HG03354 (cell line): ENCODE measurements around the gene OVOL2.
"Not testable (repeated sequence)": the region's sequence is repeated elsewhere in the genome, so short reads cannot be mapped to it uniquely, and the experiment has no call there.

Experiments used
- ATAC-seq: cut with Tn5 transposase; IDR thresholded peaks from one replicate; pipeline ENCODE4 v1.9.1; 2021; ENCODE audit warnings: mild to moderate bottlenecking; ENCODE audit not compliant: unreplicated experiment, poor library complexity, severe bottlenecking

The OVOL2 gene

DNA sequence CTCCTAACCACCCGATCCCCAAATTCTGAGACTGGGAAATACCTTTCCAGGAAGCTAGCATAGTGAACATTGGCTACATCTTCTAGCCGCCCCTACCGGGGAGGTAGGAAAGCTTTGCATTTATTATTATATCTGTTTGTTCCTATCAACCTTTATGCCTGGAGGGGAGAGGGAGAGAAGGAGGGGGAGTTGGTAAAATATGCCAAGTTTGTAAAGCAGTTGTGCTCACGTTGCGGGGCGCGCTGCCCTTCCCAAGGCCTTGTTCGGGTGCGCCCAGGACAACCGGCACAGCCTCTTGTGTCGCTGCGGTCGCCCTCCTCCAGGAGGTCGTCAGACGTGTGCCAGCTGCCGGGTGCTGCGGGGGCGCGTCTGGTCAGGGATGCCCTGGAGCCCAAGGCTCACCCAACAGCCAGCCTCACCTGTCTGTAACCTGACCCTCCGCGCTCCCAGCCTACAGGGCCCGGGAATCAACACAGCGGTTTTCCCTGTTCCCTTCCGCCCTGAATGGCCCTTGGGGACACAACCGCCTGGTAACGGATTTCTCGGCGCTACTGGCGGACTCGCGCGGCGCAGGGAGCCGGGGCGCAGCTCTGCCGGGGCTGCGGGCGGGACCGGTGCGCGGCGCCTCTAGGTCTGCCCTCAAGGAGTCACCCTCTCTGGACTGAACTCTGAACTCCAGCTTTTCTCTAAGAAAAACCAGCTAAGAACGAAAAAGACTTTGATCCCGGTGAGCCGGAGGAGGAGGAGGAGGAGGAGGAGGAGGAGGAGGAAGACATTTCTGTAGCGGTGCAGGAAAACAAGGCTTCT is 1.1 kb upstream of the OVOL2 start:
- no peak for ATAC-seq

DNA sequence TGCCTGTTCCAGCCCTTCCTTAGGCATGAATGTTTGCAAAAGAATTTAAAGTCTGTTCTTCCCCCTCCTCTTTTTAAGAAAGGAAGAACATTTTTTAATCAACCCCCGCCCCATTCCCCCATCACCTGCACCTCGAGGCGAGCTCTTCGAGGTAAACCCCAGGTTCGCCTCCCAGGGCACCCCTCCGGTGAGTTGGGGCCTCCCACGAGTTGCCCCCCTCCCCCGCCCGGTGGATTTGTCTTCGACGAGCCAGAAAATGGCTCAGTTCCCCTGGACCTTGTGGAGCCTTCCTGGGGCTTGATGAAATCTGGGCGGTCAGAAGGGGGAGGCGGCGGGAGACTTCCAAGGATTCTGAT is 256 bp upstream of the OVOL2 start:
- ATAC-seq: no peak

DNA sequence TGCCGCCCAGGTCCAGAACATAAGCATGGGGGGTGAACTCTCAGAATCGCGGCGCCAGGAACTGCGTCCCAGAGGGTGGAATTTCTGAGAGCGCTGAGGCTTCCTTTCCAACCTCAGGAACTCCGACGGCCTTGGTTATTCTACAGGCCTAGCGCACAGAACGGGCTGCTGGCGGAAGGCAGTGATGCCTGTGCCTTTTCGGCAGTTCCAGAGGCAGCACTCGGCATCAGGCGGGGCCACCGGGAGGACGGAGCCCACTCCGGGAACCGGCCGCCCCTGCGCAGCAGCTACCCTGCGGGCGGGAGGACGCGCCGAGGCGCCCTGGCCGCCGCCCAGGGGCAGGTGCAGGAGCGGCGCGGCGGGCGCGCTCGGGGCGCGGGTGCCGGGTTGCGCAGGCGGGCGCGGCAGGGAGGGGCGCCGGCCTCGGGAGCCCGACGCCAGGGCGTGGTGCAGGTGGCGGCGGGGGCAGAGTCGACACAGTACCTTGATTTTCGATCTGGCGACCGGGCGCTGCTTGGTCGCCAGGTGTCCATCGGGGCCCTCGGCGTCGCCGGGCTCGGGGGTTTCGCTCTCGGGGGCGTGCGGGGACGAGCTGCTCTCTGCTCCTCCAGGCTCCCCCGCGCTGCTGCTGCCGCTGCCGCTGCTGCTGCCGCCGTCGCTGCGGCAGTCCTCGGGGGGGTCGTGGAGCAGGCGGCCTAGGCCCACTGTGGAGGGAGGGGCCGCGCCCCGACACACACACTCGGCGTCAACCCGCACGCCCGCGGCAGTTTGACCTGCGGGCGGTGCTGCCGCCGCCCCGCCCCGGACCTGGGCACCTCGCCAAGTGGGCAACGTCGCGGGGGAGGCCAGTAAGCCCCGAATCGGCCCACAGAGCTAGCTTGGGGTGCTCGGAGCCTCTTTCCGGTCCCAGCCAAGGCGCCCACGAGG is 1.3 kb downstream of the OVOL2 start:
- no peak for ATAC-seq

DNA sequence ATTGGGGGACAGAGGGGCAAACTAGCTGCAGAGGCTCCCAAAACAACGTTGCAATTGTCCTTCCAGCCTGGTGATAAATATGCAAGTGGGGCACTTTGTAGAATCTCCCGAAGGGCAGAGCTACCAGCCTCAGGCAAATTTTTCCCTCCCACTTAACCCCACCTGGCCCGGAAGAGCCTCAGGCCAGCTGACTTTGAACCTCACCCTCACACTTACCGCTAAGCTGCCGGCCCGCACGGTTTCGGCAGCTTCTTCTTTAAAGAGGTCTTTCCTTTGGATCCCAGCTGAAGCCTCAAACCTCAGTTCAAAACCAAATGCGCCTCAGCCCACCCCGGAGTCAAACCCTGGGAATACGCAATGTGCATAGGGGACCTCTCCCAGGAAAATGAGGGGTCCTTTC is 2.5 kb downstream of the OVOL2 start:
- ATAC-seq: no peak

DNA sequence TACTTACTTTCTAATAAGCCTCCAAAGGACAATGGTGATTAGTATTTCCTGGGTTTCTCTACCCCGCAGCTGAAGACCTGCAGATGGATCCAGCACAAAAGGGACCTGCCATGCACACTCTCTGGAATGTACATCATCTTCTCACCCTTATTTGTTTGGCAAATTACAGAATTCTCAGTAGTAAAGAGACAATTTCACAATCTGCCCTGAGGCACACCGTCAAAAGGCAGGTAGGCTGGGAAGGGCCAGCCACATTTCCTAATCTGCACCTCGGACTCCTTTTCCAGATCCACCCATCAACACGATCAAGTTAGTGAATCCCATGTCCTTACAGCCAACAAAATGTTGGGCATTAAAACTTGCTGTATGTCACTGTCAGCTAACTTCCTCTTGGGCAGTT is 4.9 kb downstream of the OVOL2 start:
- no peak for ATAC-seq

DNA sequence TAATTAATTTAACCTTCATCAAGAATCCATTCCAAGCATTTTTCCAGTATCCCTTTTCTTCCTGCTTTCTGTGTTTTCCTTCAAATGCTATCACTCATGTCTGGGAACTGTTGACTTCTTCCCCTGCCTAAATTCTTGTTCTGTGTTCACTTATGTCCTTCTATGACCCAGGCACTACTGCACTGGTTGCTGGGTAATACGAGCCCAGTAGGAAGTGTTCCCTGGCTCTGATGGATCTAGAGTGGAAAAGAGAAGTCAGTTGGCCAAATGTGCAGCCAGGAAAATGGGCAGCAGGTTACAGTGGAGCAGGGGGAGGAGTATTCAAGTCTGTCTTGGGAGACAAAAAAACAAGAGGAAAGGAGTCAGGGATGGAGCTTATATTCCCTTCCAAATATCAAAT is 7.1 kb downstream of the OVOL2 start:
- no peak for ATAC-seq

DNA sequence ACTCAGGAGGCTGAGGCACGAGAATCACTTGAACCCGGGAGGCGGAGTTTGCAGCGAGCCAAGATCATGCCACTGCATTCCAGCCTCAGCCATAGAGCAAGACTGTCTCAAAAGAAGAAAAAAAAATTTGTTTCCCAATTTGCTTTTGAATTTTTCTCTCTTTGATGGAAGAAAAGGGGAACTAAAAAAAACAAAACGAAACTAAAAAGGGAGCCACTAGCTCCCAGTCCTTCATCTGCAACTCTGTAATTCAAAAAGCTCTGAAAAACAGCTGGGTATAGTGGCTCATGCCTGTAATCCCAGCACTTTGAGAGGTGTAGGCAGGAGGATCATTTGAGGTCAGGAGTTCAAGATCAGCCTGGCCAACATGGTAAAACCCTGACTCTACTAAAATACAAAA is 9.5 kb downstream of the OVOL2 start:
- no peak for ATAC-seq

DNA sequence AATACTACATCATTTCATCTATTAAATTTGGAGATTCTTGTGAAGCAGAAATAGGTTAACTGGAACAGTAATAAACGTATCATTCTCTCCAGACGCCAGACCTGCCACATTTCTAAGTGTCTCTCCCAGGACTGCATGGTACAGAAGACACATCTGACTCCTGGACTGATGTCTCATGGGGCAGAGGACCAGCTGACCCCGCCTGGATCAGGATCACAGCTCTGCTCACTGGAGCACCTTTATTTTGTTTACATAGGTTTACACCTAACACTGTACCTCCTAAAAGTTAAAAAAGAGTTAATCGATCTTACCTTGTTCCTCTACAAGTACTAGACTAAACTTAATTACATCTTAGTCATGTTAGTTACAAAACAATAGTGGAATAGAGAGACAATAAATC is 11.2 kb downstream of the OVOL2 start:
- no peak for ATAC-seq

DNA sequence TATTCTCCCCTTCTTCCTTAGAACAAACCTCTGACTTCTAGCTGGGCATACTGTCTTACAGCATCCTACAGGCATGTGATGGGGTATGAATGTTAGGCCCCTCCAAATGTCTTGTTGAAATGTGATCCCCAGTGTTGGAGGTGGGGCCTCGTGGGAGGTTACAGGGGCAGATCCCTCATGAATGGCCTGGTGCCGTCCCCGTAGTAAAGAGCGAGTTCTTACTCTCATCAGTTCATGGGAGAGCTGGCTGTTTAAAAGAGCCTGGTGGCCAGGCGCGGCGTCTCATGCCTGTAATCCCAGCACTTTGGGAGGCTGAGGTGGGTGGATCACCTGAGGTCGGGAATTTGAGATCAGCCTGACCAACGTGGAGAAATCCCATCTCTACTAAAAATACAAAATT is 15.5 kb downstream of the OVOL2 start:
- ATAC-seq: no peak

DNA sequence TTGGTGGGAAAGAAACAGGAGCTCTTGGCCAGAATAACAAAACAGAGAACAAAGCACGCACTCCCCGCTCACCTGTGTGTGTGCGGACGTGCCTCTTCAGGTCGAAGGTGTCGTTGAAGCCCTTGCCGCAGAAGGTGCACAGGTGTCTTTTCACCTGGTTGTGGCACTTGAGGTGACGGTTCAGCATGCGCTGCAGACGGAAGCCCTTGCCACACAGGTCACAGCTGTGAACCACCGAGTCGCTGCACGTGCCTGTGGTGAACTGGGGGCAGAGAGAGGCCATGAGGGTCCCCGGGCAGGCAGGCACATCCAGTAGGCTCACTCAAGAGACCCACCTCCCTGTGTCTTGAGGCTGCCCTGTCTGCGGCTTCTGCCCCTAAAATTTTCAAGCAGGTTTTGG is 16.3 kb downstream of the OVOL2 start:
- no peak for ATAC-seq

DNA sequence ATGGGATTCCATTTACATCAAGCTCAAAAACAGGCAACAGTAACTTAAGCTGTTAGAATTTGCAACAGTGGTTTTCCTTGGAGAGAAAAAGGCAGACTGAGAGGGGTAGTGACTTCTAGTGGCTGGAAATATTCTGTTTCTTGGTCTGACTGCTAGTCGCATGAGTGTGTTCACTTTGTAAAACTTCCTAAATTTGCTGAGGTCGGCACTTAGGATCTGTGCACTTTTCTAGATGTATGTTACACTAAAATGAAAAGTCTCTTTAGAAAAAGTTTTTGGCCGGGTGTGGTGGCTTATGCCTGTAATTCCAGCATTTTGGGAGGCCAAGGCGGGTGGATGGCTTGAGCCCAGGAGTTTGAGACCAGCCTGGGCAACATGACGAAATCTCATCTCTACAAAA is 18.7 kb downstream of the OVOL2 start:
- no peak for ATAC-seq

DNA sequence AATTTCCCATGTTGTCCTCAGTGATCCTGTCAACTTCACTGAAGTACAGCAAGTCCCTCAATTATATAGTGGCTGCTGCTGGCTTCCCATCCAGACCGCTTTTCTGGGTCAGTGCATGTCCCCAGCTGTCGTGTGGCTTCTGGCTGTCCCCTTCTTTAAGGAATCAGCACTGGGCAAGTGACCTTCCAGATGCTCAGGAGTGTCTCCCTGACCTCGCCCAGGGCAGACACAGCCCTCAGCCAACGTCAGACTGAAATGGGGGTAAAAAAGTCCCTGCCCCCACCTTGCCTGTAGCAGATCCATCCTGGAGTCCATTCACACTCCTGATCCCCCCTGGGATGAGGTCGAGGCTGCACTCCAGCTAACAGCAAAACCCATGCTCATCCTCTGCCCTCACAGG is 23.7 kb downstream of the OVOL2 start:
- no peak for ATAC-seq

DNA sequence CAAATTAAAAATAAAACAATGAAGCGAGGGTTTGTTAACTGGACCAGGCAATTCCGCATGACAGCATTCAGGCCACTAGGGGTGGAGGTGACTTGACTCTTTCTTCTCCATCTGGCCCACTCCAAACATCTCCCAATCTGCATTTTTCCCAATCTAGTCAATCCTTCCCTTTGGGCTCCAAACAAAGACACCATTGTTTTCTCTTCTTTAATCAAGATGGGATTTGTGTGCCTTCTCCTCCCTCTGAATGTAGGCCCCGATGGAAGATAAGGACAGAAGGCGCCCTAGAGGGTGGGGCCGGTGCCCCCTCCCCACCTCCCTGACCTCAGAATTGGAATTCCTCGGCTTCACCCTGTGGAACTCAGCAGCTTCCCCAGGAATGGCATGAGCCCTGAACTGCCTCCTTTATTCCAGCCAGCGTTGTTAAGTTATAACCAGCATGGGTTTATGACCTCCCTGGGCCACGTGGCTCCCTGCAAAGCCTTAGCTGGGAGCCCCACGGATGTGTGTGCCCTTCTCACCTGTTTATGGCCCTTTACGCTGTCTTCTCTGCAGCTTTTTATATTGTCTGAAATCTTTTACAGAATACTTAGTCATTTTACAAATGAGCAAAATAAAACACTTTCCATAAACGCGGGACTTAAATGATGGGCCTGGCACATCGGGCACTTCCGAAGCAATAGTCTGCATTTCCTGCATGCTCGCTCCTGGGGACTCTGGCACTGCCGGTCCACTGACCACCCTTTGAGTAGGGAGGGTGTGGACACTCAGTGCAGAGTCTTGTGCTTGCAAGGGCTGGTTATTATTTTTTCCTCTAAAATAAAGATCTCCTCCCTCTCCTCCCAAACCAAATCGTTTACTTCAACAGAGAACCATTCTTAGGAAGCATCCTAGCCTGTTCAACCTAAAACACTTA is 24.5 kb downstream of the OVOL2 start:
- ATAC-seq: no peak

DNA sequence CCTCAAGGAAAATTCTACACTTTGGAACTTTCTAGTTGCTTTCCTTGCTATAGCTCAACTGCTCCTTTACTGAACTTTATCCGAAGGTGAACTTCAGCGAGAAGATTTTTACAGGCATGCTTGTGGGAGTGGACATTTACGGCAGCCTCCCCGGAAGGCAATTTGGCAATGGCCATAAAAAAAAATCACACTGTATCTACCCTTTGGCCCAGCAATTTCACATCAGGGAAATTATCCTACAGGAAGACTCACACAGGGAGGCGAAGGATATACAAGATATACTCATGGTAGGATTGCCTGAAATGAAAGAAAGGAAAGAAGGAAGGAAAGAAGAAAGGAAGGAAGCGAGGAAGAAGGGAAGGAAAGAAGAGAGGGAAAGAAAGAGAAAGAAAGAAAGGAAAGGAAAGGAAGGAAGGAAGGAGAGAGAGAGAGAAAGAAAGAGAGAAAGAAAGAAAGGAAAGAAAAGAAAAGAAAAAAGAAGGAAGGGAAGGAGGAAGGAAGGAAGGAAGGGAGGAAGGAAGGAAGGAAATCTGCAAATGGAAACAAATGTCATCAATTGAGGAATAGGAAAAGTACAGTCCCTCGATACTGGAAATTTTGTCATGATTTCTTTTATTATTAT is 25.7 kb downstream of the OVOL2 start:
- ATAC-seq: no peak

DNA sequence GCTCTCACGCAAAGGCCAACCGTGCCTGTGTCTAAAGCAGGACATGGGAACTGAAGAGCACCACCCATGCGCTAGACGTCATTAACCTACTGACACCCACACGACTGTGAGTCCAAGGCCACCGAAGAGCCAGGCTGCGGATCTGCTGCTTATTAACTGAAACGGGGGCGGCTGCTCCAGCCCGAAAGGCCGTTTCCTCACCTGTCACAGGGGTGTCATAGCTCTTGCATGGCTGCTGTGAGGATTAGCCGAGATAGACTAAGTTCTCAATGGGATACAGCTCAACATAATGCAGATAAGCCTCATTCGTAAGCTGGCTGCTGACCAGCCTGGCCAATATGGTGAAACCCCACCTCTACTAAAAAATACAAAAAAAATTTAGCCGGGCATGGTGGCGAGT is 26.7 kb downstream of the OVOL2 start:
- ATAC-seq: no peak

DNA sequence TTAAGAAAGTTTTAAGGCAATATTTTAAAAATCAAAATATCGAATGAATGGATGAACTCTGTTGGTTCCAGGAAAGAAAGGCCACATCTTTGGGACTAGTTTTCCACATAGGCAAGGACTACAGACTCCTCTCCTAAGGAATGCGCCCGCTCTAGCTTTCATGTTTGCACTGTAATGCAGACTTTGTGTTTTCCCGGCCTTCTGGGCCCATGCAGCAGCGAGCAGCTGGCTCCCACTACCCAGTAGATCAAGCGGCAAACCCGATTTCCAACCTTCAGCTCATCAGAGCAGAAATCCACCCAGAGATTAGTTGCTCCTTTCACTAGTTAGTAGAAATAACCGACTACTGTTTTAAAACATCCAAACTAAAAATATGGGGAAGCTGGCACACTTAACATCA is 27.7 kb downstream of the OVOL2 start:
- ATAC-seq: no peak

DNA sequence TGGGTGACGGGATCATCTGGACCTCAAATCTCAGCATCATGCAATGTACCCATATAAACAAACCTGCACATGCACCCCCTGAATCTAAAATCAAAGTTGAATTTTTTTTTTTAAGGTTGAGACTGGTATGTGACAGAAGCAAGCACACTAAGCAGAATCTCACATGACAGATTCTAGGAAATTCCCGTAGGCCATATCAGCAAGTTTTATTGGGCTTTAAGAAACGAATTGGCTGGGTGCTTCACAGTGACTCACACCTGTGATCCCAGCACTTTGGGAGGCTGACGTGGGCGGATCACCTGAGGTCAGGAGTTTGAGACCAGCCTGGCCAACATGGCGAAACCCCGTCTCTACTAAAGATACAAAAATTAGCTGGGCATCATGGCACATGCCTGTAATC is 30.7 kb downstream of the OVOL2 start:
- not testable (repeated sequence) for ATAC-seq

DNA sequence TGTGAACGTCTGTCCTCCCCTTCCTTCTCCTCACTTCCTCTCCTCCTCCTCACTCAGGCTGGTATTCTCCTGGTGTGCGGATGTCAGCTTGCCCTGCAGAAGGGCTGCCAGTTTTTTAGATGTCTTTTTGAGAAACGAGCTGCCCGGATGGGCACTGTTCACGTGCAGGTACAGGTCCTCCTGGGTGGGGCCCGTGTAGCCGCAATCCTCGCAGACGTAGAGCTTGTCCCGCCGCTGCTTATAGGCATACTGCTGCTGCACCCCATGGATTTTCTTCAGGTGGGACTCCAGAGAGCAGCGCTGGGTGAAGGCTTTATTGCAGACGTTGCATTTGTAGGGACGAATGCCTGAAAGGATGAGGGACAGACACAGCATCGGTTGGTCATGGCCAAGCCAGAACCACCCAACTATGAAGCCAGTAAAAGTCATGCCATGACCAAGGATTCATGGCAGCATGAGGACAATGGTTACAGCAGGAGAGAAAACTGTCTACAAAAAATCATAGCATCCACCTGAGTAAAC is 33.0 kb downstream of the OVOL2 start:
- no peak for ATAC-seq

DNA sequence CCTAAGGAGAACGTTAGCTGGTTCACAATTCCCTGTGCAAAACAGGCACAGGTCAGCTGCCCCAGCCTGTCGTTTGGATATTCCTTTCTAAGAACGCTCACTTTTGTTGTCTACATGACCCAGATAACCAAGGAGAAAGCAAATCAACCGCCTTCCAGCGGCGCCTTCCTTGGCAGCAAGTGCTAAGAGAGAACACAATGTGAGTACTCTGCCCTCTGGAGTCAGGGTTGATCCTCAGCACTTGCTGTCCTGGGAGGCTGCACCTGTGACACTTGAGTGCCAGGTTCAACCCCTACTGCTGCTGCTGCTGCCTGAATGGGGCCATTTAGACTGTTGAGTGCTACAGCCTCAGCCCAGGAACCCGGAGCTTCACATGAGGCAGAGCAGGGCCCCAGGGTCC is 36.8 kb downstream of the OVOL2 start:
- ATAC-seq: no peak

DNA sequence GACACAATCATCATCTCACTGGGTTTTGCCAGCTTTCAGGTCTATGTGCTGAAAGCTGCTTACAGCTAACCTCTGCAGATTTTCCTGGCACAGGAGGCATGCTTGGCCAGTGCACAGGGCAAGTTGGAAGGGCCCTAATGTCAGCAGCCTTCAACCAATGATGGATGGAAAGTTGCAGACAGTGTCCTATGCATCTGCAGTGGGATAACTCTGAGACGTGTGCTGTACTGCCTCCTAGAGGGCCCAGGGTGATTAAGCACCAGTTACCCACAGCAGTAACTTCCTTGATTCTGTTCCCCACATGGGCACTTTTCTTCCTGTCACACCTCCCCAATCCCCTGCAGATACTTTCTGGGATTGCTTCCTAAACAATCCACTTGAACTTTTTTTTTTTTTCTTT is 38.6 kb downstream of the OVOL2 start:
- ATAC-seq: peak; percentile 72
